HL-60/S4 (cell line): Measurements from ENCODE around the gene COL5A3.

Experiments used
- in situ Hi-C: fragments of 300-500 bp; cut with MboI; formaldehyde crosslinking; loops from 2 replicates; pipeline ENCODE4 v1.14.3; 2022; ENCODE audit warnings: low sequenced_read_pairs

COL5A3 gene

GRCh38 chr19:10011974-10012373 lies 1.7 kb upstream of the COL5A3 start:
- in situ Hi-C loops = no loop called here

- in situ Hi-C loops = no loop called here
Observed at GRCh38 chr19:10010939-10011338, 635 bp upstream of the COL5A3 start.

- in situ Hi-C loops = no loop called here
Observed at GRCh38 chr19:10009714-10010224, 535 bp downstream of the COL5A3 start.

- in situ Hi-C loops = no loop called here
Observed at GRCh38 chr19:10008184-10008765, 2.0 kb downstream of the COL5A3 start.

GRCh38 chr19:10007371-10008183 lies 2.7 kb downstream of the COL5A3 start:
- in situ Hi-C loops = no loop called here

- in situ Hi-C loops = no loop called here
Observed at GRCh38 chr19:10006752-10007323, 3.5 kb downstream of the COL5A3 start.

GRCh38 chr19:10006335-10006708 lies 4.0 kb downstream of the COL5A3 start:
- in situ Hi-C loops = no loop called here

- in situ Hi-C loops = no loop called here
Observed at GRCh38 chr19:10005632-10006334, 4.5 kb downstream of the COL5A3 start.

- in situ Hi-C loops = no loop called here
Observed at GRCh38 chr19:10004617-10005016, 5.7 kb downstream of the COL5A3 start.

- in situ Hi-C loops = no loop called here
Observed at GRCh38 chr19:10003271-10003670, 7.0 kb downstream of the COL5A3 start.

- in situ Hi-C loops = no loop called here
Observed at GRCh38 chr19:10001899-10002298, 8.4 kb downstream of the COL5A3 start.

GRCh38 chr19:10000171-10000826 lies 10.0 kb downstream of the COL5A3 start:
- in situ Hi-C loops = no loop called here

GRCh38 chr19:9996541-9996940 lies 13.8 kb downstream of the COL5A3 start:
- in situ Hi-C loops = no loop called here

GRCh38 chr19:9995999-9996398 lies 14.3 kb downstream of the COL5A3 start:
- in situ Hi-C loops = no loop called here

GRCh38 chr19:9995084-9995483 lies 15.2 kb downstream of the COL5A3 start:
- in situ Hi-C loops = no loop called here

GRCh38 chr19:9991425-9992191 lies 18.7 kb downstream of the COL5A3 start:
- in situ Hi-C loops = no loop called here

GRCh38 chr19:9989504-9989903 lies 20.8 kb downstream of the COL5A3 start:
- in situ Hi-C loops = no loop called here

- in situ Hi-C loops = no loop called here
Observed at GRCh38 chr19:9986787-9987281, 23.5 kb downstream of the COL5A3 start.

- in situ Hi-C loops = no loop called here
Observed at GRCh38 chr19:9981406-9982260, 28.7 kb downstream of the COL5A3 start.
